Hepatocyte (in vitro differentiated cells): ENCODE results near the gene SPDYE1. TPM values are rescaled to one million over a fixed set of nuclear protein-coding genes. Genes with fewer than 3 reads are reported as not detected.
"Not testable (repeated sequence)": the region's sequence is repeated elsewhere in the genome, so short reads cannot be mapped to it uniquely, and the experiment has no call there.

ENCODE experiments used
- DNase-seq: peaks from one replicate; pipeline ENCODE4 v3.0.0-alpha.2; 2016; ENCODE audit warnings: low spot score
- H2AFZ ChIP-seq: fragments of 200-600 bp; sonication (generic); 2 replicates; pipeline ENCODE4 v1.6.0; 2016; ENCODE audit warnings: antibody characterized with exemption, mild to moderate bottlenecking
- H3K27ac ChIP-seq: fragments of 200-600 bp; sonication (generic); 2 replicates; pipeline ENCODE4 v1.5.1; 2016; ENCODE audit warnings: mild to moderate bottlenecking
- H3K27me3 ChIP-seq: fragments of 200-600 bp; sonication (generic); 2 replicates; pipeline ENCODE4 v1.6.1; 2016
- H3K36me3 ChIP-seq: fragments of 200-600 bp; sonication (generic); replicated peaks from 2 replicates; pipeline ENCODE4 v1.5.1; 2016; ENCODE audit warnings: low read depth; ENCODE audit not compliant: insufficient read depth
- H3K4me1 ChIP-seq: fragments of 200-600 bp; sonication (generic); 2 replicates; pipeline ENCODE4 v1.5.1; 2016; ENCODE audit warnings: mild to moderate bottlenecking, moderate library complexity; ENCODE audit not compliant: insufficient read depth
- H3K4me2 ChIP-seq: fragments of 200-600 bp; sonication (generic); 2 replicates; pipeline ENCODE4 v1.6.0; 2016
- H3K4me3 ChIP-seq: fragments of 200-600 bp; sonication (generic); 2 replicates; pipeline ENCODE4 v1.5.1; 2016; ENCODE audit warnings: mild to moderate bottlenecking
- H3K79me2 ChIP-seq: fragments of 200-600 bp; sonication (generic); 2 replicates; pipeline ENCODE4 v1.6.0; 2017; ENCODE audit warnings: mild to moderate bottlenecking
- H3K9me2 ChIP-seq: fragments of 200-600 bp; sonication (generic); replicated peaks from 2 replicates; pipeline ENCODE4 v1.6.0; 2017; ENCODE audit warnings: mild to moderate bottlenecking; ENCODE audit not compliant: insufficient read depth
- H3K9me3 ChIP-seq: fragments of 200-600 bp; sonication (generic); 2 replicates; pipeline ENCODE4 v1.5.1; 2016; ENCODE audit warnings: low read depth, mild to moderate bottlenecking
- H4K20me1 ChIP-seq: fragments of 200-600 bp; sonication (generic); 2 replicates; pipeline ENCODE4 v1.6.0; 2016; ENCODE audit warnings: mild to moderate bottlenecking; ENCODE audit not compliant: insufficient read depth, poor library complexity, severe bottlenecking
- EZH2 ChIP-seq: fragments of 200-600 bp; sonication (generic); IDR thresholded peaks from 2 replicates; pipeline ENCODE4 v1.6.1; 2016; ENCODE audit warnings: antibody characterized with exemption, mild to moderate bottlenecking, borderline replicate concordance
- EZH2phosphoT487 ChIP-seq: fragments of 200-600 bp; sonication (generic); IDR thresholded peaks from one replicate; pipeline ENCODE4 v1.6.1; 2018; ENCODE audit warnings: antibody characterized with exemption, mild to moderate bottlenecking, low read depth, moderate library complexity; ENCODE audit not compliant: unreplicated experiment, severe bottlenecking
- WGBS: methylation state at CpG from one replicate; pipeline ENCODE4 v1.1.6; 2016; ENCODE audit warnings: low lambda C conversion rate; ENCODE audit errors: missing lambda C conversion rate; 5-methylcytosine and 5-hydroxymethylcytosine counted together
- polyA plus RNA-seq: library from polyadenylated mRNA; unstranded; fragments of >200 nt; fragmentation: Nextera tagmentation; extraction: Ambion mirVana; gene quantifications from 2 replicates; pipeline ENCODE4 v1.2.1, GENCODE V29; 2016
- total RNA-seq: library from RNA; depleted of rRNA; stranded (reverse); fragments of >200 nt; gene quantifications from 2 replicates; pipeline ENCODE4 v1.2.3, GENCODE V29; 2014
- TF ChIP-seq, protein P1 (sequence below): fragments of 200-600 bp; sonication (generic); IDR thresholded peaks from 2 replicates; pipeline ENCODE4 v1.5.1; 2016; ENCODE audit warnings: antibody characterized with exemption, mild to moderate bottlenecking; ENCODE audit not compliant: poor library complexity

The SPDYE1 gene
- total and polyA plus RNA-seq, 2 experiments from 2014 or later, result 0.99 TPM; not detected in 1

DNA sequence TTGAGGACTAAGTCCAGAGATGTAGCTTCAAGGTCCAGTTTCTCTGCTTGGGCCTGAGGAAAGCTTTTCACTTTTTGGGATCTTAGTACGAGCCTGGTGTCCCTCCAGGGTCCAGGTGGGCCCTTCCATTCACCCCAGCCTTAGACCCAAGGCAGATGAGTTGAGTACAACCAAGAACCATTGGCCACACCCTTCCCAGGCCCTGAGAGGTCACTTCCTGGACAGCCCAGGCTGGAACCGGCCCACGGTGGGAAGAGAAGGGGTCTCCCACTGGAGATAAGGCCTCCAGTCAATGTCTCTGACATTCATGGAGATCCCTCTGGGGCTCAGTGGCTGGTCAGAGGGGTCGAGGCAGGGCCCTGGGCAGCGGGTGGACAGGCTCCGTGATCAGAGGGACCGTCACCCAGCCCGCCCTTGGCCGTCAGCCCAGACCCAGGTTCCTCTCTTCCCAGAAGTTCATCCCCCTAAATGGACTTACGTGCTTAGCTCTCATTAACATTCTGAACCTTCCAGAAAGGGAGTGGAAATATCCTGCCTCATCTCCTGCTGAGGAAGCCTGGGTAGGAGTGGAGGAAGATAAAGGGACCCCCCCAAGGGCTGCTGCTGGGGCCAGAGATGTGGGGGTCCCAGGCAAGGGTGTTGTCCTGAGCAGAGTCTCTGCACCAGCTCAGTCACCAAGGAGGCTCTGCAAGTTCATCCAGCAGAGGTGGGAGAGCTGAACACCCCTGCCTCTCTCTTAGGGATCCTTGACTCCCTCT lies 22.8 kb upstream of the SPDYE1 start:
- H3K9me2 ChIP-seq, H3K27ac ChIP-seq, H3K4me1 ChIP-seq, H3K36me3 ChIP-seq, H3K79me2 ChIP-seq, H4K20me1 ChIP-seq, H3K4me3 ChIP-seq, H3K4me2 ChIP-seq, H2AFZ ChIP-seq, H3K9me3 ChIP-seq, H3K27me3 ChIP-seq, DNase-seq: not testable (repeated sequence)
- 94% methylated on average over 10 of the region's 10 CpGs for WGBS

DNA sequence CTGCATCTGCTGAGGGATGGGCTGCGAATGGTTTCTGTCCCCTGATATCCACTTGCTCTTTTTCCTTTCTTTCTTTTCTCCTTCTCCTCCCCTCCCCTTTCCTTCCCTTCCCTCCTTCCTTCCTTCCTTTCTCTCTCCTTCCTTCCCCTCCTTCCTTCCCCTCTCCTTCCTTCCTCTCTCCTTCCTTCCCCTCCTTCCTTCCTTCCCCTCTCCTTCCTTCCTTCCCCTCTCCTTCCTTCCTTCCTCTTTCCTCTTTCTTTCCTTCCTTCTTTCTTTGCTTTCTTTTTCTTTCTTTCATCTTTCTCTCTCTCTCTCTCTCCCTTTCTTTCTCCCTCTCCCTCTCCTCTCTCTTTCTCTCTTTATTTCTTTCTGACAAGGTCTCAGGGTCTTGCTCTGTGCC lies 20.2 kb upstream of the SPDYE1 start:
- no peaks in the 10 kb centered on the region for H4K20me1 ChIP-seq
- H3K4me2 ChIP-seq, result no peak overlapping the region
- DNase-seq, result no peak
- H3K27ac ChIP-seq, result no peak overlapping the region
- H3K4me1 ChIP-seq, result no peaks in the 10 kb centered on the region
- H3K9me2 ChIP-seq, result no peaks in the 10 kb centered on the region
- H3K79me2 ChIP-seq, result no peaks in the 10 kb centered on the region
- TF ChIP-seq EZH2, result no peak
- TF ChIP-seq EZH2phosphoT487, result no peak
- TF ChIP-seq, protein P1, sequence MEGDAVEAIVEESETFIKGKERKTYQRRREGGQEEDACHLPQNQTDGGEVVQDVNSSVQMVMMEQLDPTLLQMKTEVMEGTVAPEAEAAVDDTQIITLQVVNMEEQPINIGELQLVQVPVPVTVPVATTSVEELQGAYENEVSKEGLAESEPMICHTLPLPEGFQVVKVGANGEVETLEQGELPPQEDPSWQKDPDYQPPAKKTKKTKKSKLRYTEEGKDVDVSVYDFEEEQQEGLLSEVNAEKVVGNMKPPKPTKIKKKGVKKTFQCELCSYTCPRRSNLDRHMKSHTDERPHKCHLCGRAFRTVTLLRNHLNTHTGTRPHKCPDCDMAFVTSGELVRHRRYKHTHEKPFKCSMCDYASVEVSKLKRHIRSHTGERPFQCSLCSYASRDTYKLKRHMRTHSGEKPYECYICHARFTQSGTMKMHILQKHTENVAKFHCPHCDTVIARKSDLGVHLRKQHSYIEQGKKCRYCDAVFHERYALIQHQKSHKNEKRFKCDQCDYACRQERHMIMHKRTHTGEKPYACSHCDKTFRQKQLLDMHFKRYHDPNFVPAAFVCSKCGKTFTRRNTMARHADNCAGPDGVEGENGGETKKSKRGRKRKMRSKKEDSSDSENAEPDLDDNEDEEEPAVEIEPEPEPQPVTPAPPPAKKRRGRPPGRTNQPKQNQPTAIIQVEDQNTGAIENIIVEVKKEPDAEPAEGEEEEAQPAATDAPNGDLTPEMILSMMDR, result no peak
- no peak overlapping the region for H3K4me3 ChIP-seq
- H3K36me3 ChIP-seq, result no peaks in the 10 kb centered on the region
- no peaks in the 10 kb centered on the region for H3K27me3 ChIP-seq
- H2AFZ ChIP-seq, result no peak overlapping the region
- no peaks in the 10 kb centered on the region for H3K9me3 ChIP-seq
- WGBS, result 83% methylated on average over 1 of the region's 1 CpG

DNA sequence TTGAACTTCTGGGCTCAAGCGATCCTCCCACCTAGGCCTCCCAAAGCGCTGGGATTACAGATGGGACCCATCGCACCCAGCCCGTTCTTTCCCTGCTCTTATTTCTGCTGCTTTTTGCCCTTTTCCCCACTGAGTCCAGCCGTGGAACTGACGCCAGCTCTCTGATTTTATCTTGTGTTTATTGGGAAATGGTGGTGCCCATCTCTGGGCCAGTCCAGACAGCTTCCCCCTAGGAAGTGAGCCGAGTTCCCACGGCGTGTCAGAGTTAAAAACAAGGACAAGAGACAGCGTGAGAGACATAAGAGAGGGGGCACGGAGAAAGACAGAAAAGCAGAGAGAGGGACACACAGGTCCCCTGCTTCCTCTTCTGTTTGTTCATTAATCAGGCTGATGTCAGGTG lies 19.6 kb upstream of the SPDYE1 start:
- not testable (repeated sequence) for H3K27me3 ChIP-seq, H3K9me2 ChIP-seq, H3K79me2 ChIP-seq, H4K20me1 ChIP-seq, H3K4me1 ChIP-seq, H3K9me3 ChIP-seq, H3K36me3 ChIP-seq, H3K4me2 ChIP-seq, DNase-seq, H3K27ac ChIP-seq, H2AFZ ChIP-seq, H3K4me3 ChIP-seq
- 91% methylated on average over 11 of the region's 11 CpGs for WGBS

DNA sequence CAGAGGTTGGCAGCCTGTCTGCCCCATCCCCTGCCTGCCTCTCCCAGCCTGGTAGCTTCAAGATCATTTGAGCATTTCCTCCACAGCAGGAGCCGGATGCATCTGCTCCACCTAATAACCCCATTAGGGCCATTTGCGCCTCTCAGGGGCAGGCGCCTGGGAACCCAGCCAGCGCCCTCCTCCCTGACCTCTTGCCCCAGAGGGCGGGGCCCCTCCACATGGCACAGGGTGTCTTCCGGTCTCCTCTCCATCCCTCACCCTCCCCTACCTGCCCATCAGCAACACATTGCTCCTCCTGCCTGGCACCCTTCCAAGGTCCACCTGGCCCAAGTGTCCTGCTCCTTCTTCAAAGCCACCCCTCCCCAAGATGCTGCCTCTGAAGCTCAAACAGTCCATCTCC lies 14.8 kb upstream of the SPDYE1 start:
- H3K4me3 ChIP-seq, H2AFZ ChIP-seq, H3K27me3 ChIP-seq, H3K9me3 ChIP-seq, H3K36me3 ChIP-seq, H3K27ac ChIP-seq, H4K20me1 ChIP-seq, DNase-seq, H3K79me2 ChIP-seq, H3K4me2 ChIP-seq, H3K9me2 ChIP-seq, H3K4me1 ChIP-seq: not testable (repeated sequence)
- WGBS, result no CpG with 5 or more reads among the region's 6 CpGs

DNA sequence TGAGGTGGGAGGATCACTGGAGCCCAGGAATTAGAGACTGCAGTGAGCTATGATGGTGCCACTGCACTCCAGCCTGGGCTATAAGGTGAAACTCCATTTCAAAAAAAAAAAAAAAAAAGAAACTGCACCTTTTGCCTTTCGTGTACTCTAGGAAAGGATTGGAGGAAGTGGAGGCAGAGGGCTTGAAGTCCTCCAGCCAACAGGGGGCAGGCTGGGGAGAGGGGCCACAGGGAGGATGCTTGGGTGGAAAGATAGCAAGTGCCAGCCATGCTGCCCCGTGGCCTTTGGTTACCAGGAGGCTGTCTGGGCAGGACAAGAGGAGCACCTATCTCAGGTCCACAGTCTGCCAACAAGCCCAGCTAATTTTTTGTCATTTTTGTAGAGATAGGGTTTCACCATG lies 14.0 kb upstream of the SPDYE1 start:
- not testable (repeated sequence) for H4K20me1 ChIP-seq, H3K27ac ChIP-seq, H3K79me2 ChIP-seq, H3K36me3 ChIP-seq, H3K27me3 ChIP-seq, H3K4me2 ChIP-seq, H3K4me1 ChIP-seq, H3K9me2 ChIP-seq, H3K4me3 ChIP-seq, DNase-seq, H3K9me3 ChIP-seq, H2AFZ ChIP-seq
- 94% methylated on average over 1 of the region's 2 CpGs for WGBS
